Left lung (tissue), 10 donors: ENCODE results near the gene ZSCAN5A. TPM values are rescaled to one million over a fixed set of nuclear protein-coding genes. Genes with fewer than 3 reads are reported as not detected.
"Not testable (repeated sequence)": the region's sequence is repeated elsewhere in the genome, so short reads cannot be mapped to it uniquely, and the experiment has no call there.

ENCODE experiments used
- ATAC-seq: fragments of 200-7000 bp; cut with Tn5 transposase; one replicate; pipeline ENCODE4 v1.9.1; 2020; ENCODE audit warnings: moderate library complexity
- DNase-seq, 4 donors: peaks; one replicate each; pipeline ENCODE4 v3.0.0-alpha.2; 2013 to 2020
- H3K27ac ChIP-seq, 2 donors: fragments of 200-600 bp; sonication (generic) in 1 of 2; one replicate each; pipeline versions ENCODE4 v1.5.0 to v1.8.0; 2020 to 2021
- H3K27me3 ChIP-seq, 2 donors: fragments of 200-600 bp; sonication (generic) in 1 of 2; one replicate each; pipeline versions ENCODE4 v1.5.0 to v1.8.0; 2020 to 2021
- H3K36me3 ChIP-seq, 2 donors: fragments of 200-600 bp; sonication (generic) in 1 of 2; one replicate each; pipeline versions ENCODE4 v1.5.0 to v1.8.0; 2020 to 2021
- H3K4me1 ChIP-seq, 2 donors: fragments of 200-600 bp; one replicate each; pipeline ENCODE4 v1.8.0; 2021
- H3K4me3 ChIP-seq, 2 donors: fragments of 200-600 bp; sonication (generic) in 1 of 2; one replicate each; pipeline versions ENCODE4 v1.5.0 to v1.8.0; 2020 to 2021; ENCODE audit warnings: mild to moderate bottlenecking in 1 of 2
- H3K9me3 ChIP-seq, 2 donors: fragments of 200-600 bp; sonication (generic) in 1 of 2; one replicate each; pipeline versions ENCODE4 v1.5.0 to v1.8.0; 2020 to 2021
- CTCF ChIP-seq, 2 donors: fragments of 200-600 bp; sonication (generic) in 1 of 2; IDR thresholded peaks; one replicate each; pipeline versions ENCODE4 v1.5.0 to v1.8.0; 2021; ENCODE audit warnings: antibody characterized with exemption in 2 of 2
- intact Hi-C, 2 donors: fragments of 100-400 bp; cut with DNase I; formaldehyde crosslinking; loops; one replicate each; pipeline versions ENCODE4 v1.11.2 to v1.14.2; 2022
- polyA plus RNA-seq, 6 donors: library from polyadenylated mRNA; unstranded; fragments of 120-200 nt; gene quantifications; one replicate each; pipeline ENCODE4 v1.2.1, GENCODE V29; 2013; ENCODE audit not compliant: insufficient read length in 6 of 6
- total RNA-seq, 2 donors: library from RNA; stranded (reverse); fragmentation: NEBNext Ultra II Directional; extraction: Animal tissue kit (Norgen Biotek cat#: 25700); gene quantifications; one replicate each; pipeline ENCODE4 v1.2.1, GENCODE V29; 2021
- donor health status: DM: no; HTN: yes; CAD: no.
- donor health status: DM: no; HTN: no; CAD: no.

Gene ZSCAN5A
- total and polyA plus RNA-seq, 8 donors: 6.8 to 21.8 (median 16.9) TPM

- TF ChIP-seq CTCF (IDR thresholded peaks at IDR 0.05): no peak
- no peaks in the 10 kb centered on the region for H3K36me3 ChIP-seq
- H3K4me3 ChIP-seq: no peak overlapping the region
- no peak overlapping the region for H3K27ac ChIP-seq
- ATAC-seq: no peak
- H3K27me3 ChIP-seq: no peaks in the 10 kb centered on the region
- H3K4me1 ChIP-seq: no peaks in the 10 kb centered on the region
- intact Hi-C loops: no loop called here
- DNase-seq: no peak
- no peaks in the 10 kb centered on the region for H3K9me3 ChIP-seq
These were observed 36.6 kb upstream of the ZSCAN5A start for GRCh38 chr19:56351208-56351607.

- Histone ChIP-seq H3K27ac (no peak overlapping the region), H3K4me3 (no peak overlapping the region), H3K4me1 (no peaks in the 10 kb centered on the region), H3K27me3 (no peaks in the 10 kb centered on the region), H3K9me3 (no peaks in the 10 kb centered on the region), H3K36me3 (no peaks in the 10 kb centered on the region)
- ATAC-seq (peak; percentile 76), DNase-seq (peak in 1 of 4 donors; percentile 55)
- peak; percentile 78 to 89 for TF ChIP-seq CTCF (IDR thresholded peaks at IDR 0.05)
- intact Hi-C loops: no loop called here
These were observed 35.9 kb upstream of the ZSCAN5A start for GRCh38 chr19:56350416-56351045.

- Histone ChIP-seq H3K4me1 (no peaks in the 10 kb centered on the region), H3K27ac (no peak overlapping the region), H3K27me3 (no peaks in the 10 kb centered on the region), H3K4me3 (no peak overlapping the region), H3K36me3 (no peaks in the 10 kb centered on the region), H3K9me3 (no peaks in the 10 kb centered on the region)
- no peak for DNase-seq
- TF ChIP-seq CTCF (IDR thresholded peaks at IDR 0.05): no peak
- intact Hi-C loops: no loop called here
- no peak for ATAC-seq
These were observed 33.7 kb upstream of the ZSCAN5A start for GRCh38 chr19:56348289-56348877.

GRCh38 chr19:56347163-56347778, 32.6 kb upstream of the ZSCAN5A start:
- TF ChIP-seq CTCF (IDR thresholded peaks at IDR 0.05): no peak
- intact Hi-C loops: no loop called here
- no peaks in the 10 kb centered on the region for H3K4me1 ChIP-seq

GRCh38 chr19:56341948-56342347, 27.3 kb upstream of the ZSCAN5A start:
- no peak for TF ChIP-seq CTCF (IDR thresholded peaks at IDR 0.05)
- H3K36me3 ChIP-seq: no peaks in the 10 kb centered on the region
- H3K4me1 ChIP-seq: no peaks in the 10 kb centered on the region
- intact Hi-C loops: no loop called here
- H3K9me3 ChIP-seq: peaks cover 0 to 15% of the 10 kb centered on the region in 2 donors
- no peak overlapping the region for H3K4me3 ChIP-seq
- H3K27ac ChIP-seq: no peak overlapping the region
- no peaks in the 10 kb centered on the region for H3K27me3 ChIP-seq
- DNase-seq: no peak
- no peak for ATAC-seq

More at GRCh38 chr19:56347163-56347778, 32.6 kb upstream of the ZSCAN5A start:
- Histone ChIP-seq H3K27me3 (no peaks in the 10 kb centered on the region), H3K36me3 (no peaks in the 10 kb centered on the region), H3K27ac (no peak overlapping the region), H3K9me3 (peaks cover 0 to 3% of the 10 kb centered on the region in 2 donors), H3K4me3 (no peak overlapping the region)
- DNase-seq (no peak), ATAC-seq (no peak)

GRCh38 chr19:56339031-56339430, 24.4 kb upstream of the ZSCAN5A start:
- peaks cover 0 to 15% of the 10 kb centered on the region in 2 donors for H3K9me3 ChIP-seq
- H3K27me3 ChIP-seq: not testable (repeated sequence)

GRCh38 chr19:56337077-56337476, 22.4 kb upstream of the ZSCAN5A start:
- DNase-seq, H3K4me3 ChIP-seq, H3K27me3 ChIP-seq, H3K4me1 ChIP-seq, intact Hi-C loops, ATAC-seq, H3K27ac ChIP-seq, H3K36me3 ChIP-seq: not testable (repeated sequence)
- H3K9me3 ChIP-seq: peaks cover 0 to 13% of the 10 kb centered on the region in 2 donors

More at GRCh38 chr19:56339031-56339430, 24.4 kb upstream of the ZSCAN5A start:
- H3K4me3 ChIP-seq, DNase-seq, H3K4me1 ChIP-seq, H3K27ac ChIP-seq, ATAC-seq, H3K36me3 ChIP-seq, intact Hi-C loops: not testable (repeated sequence)

DNA sequence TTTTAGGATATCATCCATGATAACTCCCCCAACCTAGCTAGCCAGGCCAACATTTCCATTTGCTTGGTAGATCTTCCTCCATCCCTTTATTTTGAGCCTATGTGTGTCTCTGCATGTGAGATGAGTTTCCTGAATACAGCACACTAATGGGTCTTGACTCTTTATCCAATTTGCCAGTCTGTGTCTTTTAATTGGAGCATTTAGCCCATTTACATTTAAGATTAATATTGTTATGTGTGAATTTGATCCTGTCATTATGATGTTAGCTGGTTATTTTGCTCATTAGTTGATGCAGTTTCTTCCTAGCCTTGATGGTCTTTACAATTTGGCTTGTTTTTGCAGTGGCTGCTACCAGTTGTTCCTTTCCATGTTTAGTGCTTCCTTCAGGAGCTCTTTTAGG, 20.7 kb upstream of the ZSCAN5A start:
- H3K9me3 ChIP-seq, H3K36me3 ChIP-seq, H3K4me1 ChIP-seq, H3K4me3 ChIP-seq, intact Hi-C loops, ATAC-seq, H3K27me3 ChIP-seq, DNase-seq, H3K27ac ChIP-seq: not testable (repeated sequence)
